HG03097 (cell line): ENCODE measurements around the gene GOLGA3.
"Not testable (repeated sequence)": the region's sequence is repeated elsewhere in the genome, so short reads cannot be mapped to it uniquely, and the experiment has no call there.

ENCODE experiments used
- ATAC-seq: cut with Tn5 transposase; IDR thresholded peaks from one replicate; pipeline ENCODE4 v1.9.1; 2021; ENCODE audit not compliant: unreplicated experiment, low FRiP score

Gene GOLGA3

DNA sequence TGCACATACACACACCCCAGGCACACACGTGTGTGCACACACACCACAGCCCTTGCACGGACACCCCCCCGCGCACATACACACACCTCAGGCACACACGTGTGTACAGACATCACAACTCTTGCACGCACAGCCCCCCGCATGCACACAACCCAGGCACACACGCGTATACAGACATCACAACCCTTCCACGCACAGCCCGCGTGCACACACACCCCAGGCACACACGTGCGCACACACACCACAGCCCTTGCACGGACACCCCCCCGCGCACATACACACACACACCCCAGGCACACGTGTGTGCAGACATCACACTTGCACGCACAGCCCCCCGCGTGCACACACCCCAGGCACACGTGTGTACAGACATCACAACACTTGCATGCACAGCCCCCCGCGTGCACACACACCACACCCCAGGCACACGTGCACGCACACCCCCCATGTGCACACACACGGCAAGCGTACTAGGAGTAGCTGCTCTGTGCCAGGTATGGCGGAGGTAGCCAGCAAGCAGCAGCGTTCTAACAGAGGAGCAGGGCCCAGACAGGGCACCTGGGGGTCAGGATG lies 48.8 kb downstream of the GOLGA3 start:
- no peak for ATAC-seq

DNA sequence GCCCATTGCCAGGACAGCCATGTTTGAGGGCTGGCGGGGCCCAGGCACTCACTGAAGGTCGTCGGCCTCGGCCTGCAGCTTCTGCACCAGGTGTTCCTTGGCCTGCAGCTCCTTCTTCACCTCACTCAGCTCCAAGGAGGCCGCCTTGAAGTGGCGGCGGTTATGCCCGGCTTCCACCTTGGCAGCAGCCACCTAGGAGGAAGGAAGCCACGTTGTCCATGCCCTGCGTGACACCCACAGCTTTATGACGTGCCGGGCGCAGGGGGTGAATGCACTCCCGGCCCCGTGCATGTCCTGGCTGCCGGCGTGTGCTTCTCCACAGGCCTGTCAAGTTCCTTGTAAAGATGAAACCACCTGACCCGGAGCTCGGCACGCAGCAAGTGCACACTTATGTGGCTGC lies 51.1 kb downstream of the GOLGA3 start:
- ATAC-seq, result no peak

DNA sequence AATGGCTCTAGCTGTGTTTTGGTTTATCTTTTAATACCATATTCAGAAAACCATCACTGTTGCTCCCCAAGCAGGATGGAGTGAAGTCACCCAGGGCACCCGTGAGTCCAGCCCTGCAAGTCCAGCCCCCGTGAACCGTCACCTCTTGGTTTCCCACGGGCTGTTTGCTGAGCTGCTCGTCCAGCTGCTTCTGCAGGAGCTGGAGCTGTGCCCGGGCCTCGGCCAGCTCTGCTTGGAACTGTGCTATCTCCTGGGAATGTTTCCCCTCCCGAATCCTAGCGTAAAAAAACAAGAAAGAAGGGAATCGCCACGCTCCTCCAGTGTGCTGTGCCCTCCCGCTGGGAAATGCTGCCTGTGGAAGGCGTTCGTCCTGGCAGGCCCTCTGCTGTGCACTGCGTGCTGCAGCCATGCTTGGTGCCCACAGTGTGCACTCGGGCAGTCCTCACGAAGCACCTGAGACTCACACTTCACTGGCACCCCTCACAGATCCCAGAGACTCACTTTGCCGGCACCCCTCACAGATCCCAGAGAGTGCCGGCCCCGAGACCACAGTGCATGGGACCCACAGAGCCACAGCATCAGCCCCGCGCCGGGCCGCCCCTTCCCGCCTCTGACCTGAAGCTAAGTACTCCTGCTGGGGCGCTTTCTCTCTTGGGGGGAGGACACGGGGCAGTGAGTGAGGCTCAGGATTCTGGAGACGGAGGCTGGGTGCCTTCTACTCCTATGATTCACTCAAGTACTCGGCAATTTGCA lies 51.7 kb downstream of the GOLGA3 start:
- no peak for ATAC-seq

DNA sequence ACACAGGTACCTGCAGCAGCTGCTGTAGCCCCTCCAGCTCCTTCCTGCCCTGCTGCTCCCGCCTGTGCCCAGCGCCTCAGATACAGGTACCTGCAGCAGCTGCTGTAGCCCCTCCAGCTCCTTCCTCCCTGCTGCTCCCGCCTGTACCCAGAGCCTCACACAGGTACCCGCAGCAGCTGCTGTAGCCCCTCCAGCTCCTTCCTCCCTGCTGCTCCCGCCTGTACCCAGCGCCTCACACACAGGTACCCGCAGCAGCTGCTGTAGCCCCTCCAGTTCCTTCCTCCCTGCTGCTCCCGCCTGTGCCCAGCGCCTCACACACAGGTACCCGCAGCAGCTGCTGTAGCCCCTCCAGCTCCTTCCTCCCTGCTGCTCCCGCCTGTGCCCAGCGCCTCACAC lies 52.4 kb downstream of the GOLGA3 start:
- not testable (repeated sequence) for ATAC-seq

DNA sequence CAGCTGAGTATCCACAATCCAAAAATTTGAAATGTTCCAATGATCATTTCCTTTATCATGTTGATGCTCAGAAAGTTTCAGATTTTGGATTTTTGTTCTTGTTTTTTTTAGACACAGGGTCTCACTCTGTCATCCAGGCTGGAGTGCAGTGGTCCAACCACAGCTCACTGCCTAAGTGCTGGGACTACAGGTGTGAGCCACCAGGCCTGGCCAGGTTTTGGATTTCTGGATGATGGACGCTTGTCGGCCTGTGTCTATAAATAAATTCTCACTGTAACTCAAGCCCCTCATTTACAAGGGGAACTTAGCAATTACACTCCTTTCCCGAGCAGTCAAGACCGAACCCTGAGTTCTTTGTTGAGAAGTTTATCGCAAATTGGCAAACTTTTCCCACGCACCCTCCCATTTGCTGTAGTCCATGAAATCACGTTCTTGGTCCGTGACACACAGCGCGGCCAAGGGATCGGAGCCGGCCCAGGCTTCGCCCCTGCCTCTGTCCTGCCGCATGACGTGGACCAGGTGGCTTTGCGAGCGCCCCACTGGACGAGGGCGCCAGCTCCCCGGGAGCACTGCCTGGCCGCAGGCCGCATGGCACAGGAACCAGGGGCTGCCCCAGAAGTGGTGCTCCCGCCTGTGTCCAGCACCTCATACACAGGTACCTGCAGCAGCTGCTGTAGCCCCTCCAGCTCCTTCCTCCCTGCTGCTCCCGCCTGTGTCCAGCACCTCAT lies 53.0 kb downstream of the GOLGA3 start:
- no peak for ATAC-seq

- ATAC-seq, result no peak
Measured at GRCh38 chr12:132774646-132775275, 53.9 kb downstream of the GOLGA3 start.

GRCh38 chr12:132774159-132774558 lies 54.5 kb downstream of the GOLGA3 start:
- no peak for ATAC-seq

DNA sequence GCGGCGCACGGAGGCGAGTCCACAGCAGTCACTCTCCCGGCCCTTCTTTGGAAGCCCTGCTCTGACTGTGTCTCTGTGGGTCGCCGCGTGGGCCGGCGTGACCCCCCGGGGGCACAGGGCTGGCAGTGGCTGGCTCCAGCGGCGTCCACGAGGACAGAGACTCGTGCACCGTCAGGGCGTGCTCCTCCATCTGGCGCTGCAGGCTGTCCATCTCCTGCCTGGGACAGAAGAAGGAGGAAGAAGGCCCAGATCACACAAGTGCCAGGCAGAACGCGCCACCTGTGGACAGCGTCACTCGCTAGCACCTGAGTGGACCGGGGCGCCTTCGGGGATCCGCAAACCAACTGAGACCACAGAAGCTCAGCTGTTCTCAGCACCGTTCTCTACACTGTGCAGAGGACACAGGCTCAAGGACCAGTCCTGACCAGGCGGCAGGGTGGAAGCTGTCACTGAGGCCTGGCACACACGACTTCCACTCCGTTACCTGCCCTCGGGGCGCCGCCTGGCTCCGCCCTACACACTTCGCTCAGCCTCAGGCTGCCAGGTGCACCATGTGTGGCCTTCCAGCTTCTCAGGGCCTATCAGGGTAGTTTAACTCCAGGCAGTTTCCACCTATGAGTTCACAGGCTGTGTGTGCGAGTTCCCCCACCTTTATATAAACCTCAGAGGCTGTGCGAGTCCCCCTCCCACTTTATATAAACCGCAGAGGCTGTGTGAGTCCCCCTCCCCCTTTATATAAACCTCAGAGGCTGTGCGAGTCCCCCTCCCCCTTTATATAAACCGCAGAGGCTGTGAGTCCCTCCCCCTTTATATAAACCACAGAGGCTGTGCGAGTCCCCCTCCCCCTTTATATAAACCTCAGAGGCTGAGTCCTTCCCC lies 55.4 kb downstream of the GOLGA3 start:
- ATAC-seq, result no peak

DNA sequence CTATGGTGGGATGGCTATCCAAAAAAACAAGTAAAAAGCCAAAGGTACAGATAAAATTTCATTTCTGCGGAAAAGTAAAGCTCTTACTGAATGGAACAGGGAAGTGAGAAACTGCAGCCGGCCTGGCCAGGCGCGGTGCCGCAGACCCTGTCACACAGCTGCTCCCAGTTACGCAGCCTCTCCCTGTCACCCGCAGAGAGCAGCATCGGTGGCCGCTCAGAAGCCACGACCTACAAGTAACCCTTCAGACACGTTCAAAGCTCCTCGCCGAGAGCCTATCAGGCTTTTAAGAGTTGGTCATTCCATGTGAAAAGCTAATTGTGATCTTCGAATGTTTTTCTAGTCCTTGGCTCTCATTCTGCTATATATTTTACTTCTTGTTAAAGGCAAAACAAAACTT lies 56.1 kb downstream of the GOLGA3 start:
- no peak for ATAC-seq

- ATAC-seq, result no peak
Measured at GRCh38 chr12:132771126-132771838, 57.4 kb downstream of the GOLGA3 start.

- ATAC-seq, result no peak
Measured at GRCh38 chr12:132766380-132767085, 62.1 kb downstream of the GOLGA3 start.

GRCh38 chr12:132765361-132765760 lies 63.3 kb downstream of the GOLGA3 start:
- ATAC-seq, result no peak

DNA sequence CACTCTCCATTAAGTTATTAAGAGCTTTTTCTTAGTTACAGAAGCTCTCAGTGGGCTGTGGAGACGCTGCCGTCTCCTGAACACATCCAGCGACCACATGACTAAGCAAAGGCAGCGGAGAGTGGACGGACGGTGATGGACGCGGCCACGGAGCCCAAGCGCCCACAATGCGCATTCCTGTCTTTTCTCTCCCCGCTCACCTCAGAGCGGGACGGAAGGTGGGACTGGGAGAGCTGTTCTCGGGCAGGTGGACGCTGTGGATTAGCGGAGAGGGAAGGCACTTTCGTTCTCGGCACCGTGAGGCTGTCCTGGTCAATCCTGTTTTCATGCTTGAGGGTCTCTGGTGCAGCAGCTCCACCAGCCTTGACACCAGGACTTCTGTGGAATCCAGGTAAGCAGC lies 64.4 kb downstream of the GOLGA3 start:
- no peak for ATAC-seq

DNA sequence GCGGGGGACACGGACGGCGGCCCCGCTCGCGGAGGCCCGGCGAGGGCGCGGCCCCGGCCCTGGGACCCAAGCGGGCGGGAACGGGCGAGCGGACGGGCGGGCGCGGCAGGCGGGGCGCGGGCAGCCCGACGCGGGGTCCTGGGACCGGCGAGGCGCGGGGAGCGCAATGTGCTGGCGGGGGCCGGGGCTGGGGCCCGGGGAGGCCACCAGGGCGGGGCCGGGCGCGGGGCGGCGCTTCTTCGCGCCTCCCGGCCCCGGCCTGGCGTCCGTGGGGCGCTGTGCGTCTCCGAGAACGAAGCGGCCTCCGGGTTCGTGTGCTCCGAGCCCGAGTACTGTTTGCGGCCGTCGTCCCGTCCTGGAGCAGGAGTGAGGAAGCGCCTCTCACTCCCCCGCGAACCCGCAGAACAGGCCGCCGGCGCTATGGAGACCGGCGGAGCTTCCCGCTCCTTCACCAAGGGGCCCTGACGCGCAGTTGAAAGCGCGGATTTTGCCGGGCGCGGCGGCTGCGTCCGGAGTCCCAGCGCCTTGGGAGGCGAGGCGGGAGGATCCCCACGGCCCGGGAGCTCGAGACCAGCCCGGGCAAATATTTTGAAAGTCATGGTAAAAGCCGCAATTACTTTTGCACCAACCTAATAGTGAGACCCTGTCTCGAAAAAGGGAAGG lies 66.6 kb downstream of the GOLGA3 start:
- ATAC-seq, result peak; percentile 72

DNA sequence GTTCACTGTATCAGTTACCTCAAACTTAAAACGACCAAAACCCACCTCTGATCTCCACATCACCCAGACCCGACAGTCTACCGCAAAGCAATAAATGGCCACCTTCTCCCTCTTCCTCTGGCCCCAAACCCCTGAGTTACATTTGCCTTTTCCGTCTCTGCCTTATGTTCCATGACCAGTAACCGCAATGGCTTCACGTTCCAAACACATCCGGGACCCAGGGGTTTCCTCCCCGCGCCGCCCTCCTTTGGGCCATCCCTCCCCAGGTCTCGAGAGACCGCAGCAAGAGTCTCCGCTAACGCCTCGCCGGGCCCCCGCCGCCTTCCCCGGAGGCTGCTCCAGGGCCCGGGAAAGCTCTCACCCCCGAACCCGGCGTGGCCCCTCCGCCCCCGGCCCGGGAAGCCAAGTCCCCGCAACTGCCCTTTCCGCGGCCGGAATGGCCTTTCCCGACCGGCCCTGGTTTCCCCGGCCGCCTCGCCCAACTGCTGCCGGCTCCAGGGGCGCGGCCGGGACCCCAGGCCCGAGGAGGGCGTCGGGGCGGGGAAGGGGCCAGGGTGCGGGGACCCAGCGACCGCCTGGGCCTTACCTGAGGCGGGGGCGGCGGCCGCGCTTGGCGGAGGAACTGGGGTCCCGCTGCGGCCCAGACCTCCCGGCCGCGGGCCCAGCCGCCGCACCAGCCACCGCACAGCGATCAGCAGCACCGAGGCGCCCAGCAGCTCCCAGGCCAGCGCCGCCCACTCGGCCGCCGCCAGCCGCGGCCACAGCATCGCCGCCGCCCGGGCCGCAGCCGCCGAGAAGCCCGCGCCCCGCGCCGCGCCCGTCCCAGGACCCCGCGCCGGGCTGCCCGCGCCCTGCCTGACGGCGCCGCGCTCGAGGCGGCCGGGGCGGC lies 67.4 kb downstream of the GOLGA3 start, which contains the start of gene ANKLE2:
Gene ANKLE2, minus strand, starts transcription at position 801 of the 889 bp plus-strand sequence. Its CDS starts 34 bp downstream, at position 767.
- ATAC-seq, result peak; percentile 43

DNA sequence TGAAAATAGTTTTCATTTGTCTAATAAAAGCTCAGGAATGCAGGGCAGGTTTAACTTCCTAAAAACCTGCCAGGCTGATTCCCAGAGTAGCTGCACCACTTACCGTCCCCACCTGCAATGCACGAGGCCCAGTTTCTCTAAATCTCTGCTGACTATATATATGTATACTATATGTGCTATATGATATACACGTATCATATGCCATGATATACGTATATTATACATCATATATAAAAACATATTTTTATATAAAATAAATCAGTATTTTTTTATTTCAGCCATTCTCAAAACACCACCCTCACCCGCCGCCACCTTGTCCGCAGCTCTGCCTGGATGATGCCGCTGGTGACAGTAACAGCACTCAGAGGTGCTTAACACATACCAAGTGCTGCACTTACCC lies 69.3 kb downstream of the GOLGA3 start:
- ATAC-seq, result no peak

- ATAC-seq, result not testable (repeated sequence)
Measured at GRCh38 chr12:132758825-132759224, 69.8 kb downstream of the GOLGA3 start.
